ENCODE results near the gene PDE4D. TPM values are rescaled to one million over a fixed set of nuclear protein-coding genes. Genes with fewer than 3 reads are reported as not detected.
A peak's percentile ranks its signal among the peaks of the same experiment; 100 is the strongest.
"Not testable (repeated sequence)": the region's sequence is repeated elsewhere in the genome, so short reads cannot be mapped to it uniquely, and the experiment has no call there.

PDE4D gene
- total and polyA plus RNA-seq, 8 donors, result 1.5 to 7.1 (median 3.1) TPM

- FAIRE-seq (no peak), DNase-seq (no peak), ATAC-seq (no peak)
- H3K9me3 ChIP-seq, result no peaks in the 10 kb centered on the region
- H3K36me3 ChIP-seq, result no peaks in the 10 kb centered on the region
- intact Hi-C loops (cut with DNase I), result loop anchor here in 1 of 3 donors (10.0 kb wide), 1 partner anchor 162 kb away; no protein-coding TSS in a partner anchor
- WGBS, 2 donors, result 77 to 83% methylated on average over 4 of the region's 4 CpGs
- TF ChIP-seq CTCF (IDR thresholded peaks at IDR 0.05), result no peak
- H3K4me1 ChIP-seq, result peaks cover 0 to 6% (median 5%) of the 10 kb centered on the region in 3 donors
- no peak overlapping the region for H3K27ac ChIP-seq
- H3K4me3 ChIP-seq, result no peak overlapping the region
- no peaks in the 10 kb centered on the region for H3K27me3 ChIP-seq
Observed at GRCh38 chr5:59666440-59667068, 227.0 kb downstream of the PDE4D start.

GRCh38 chr5:59665832-59666203 lies 227.7 kb downstream of the PDE4D start:
- H3K27ac ChIP-seq, FAIRE-seq, H3K27me3 ChIP-seq, H3K4me3 ChIP-seq, ATAC-seq, H3K36me3 ChIP-seq, DNase-seq, H3K9me3 ChIP-seq, H3K4me1 ChIP-seq: not testable (repeated sequence)
- 93 to 94% methylated on average over 7 of the region's 7 CpGs for WGBS, 2 donors
- intact Hi-C loops (cut with DNase I), result loop anchor here in 1 of 3 donors (10.0 kb wide), 1 partner anchor 161 kb away; no protein-coding TSS in a partner anchor

- no peak for TF ChIP-seq CTCF (IDR thresholded peaks at IDR 0.05)
- intact Hi-C loops (cut with DNase I), result loop anchor here in 1 of 3 donors (10.0 kb wide), 1 partner anchor 160 kb away; no protein-coding TSS in a partner anchor
- H3K9me3 ChIP-seq, result no peaks in the 10 kb centered on the region
- DNase-seq, result no peak
- H3K27ac ChIP-seq, result no peak overlapping the region
- ATAC-seq, result peak in 2 of 4 donors; percentile 41 to 44
- no peaks in the 10 kb centered on the region for H3K27me3 ChIP-seq
- H3K36me3 ChIP-seq, result no peaks in the 10 kb centered on the region
- no peak for FAIRE-seq
- no peak overlapping the region for H3K4me3 ChIP-seq
- H3K4me1 ChIP-seq, result peaks cover 0 to 6% (median 6%) of the 10 kb centered on the region in 3 donors
Observed at GRCh38 chr5:59665086-59665831, 228.3 kb downstream of the PDE4D start.

- no peak overlapping the region for H3K27ac ChIP-seq
- FAIRE-seq, result peak; percentile 39
- peaks cover 0 to 6% (median 6%) of the 10 kb centered on the region in 3 donors for H3K4me1 ChIP-seq
- H3K4me3 ChIP-seq, result no peak overlapping the region
- no peaks in the 10 kb centered on the region for H3K36me3 ChIP-seq
- 56 to 63% methylated on average over 4 of the region's 4 CpGs for WGBS, 2 donors
- DNase-seq, result no peak
- intact Hi-C loops (cut with DNase I), result loop anchor here in 1 of 3 donors (10.0 kb wide), 1 partner anchor 157 kb away; no protein-coding TSS in a partner anchor
- no peaks in the 10 kb centered on the region for H3K9me3 ChIP-seq
- no peak for TF ChIP-seq CTCF (IDR thresholded peaks at IDR 0.05)
- no peaks in the 10 kb centered on the region for H3K27me3 ChIP-seq
- ATAC-seq, result peak in 3 of 4 donors; percentile 25 to 45 (median 30)
Observed at GRCh38 chr5:59661954-59662615, 231.4 kb downstream of the PDE4D start.

GRCh38 chr5:59661311-59661710 lies 232.2 kb downstream of the PDE4D start:
- H3K4me3 ChIP-seq, result no peak overlapping the region
- H3K27ac ChIP-seq, result no peak overlapping the region
- 93 to 97% methylated on average over 1 of the region's 1 CpG for WGBS, 2 donors
- ATAC-seq (no peak), FAIRE-seq (no peak), DNase-seq (no peak)
- no peaks in the 10 kb centered on the region for H3K27me3 ChIP-seq
- peaks cover 0 to 6% (median 6%) of the 10 kb centered on the region in 3 donors for H3K4me1 ChIP-seq
- intact Hi-C loops (cut with DNase I), result loop anchor here in 1 of 3 donors (10.0 kb wide), 1 partner anchor 157 kb away; no protein-coding TSS in a partner anchor
- H3K36me3 ChIP-seq, result no peaks in the 10 kb centered on the region
- H3K9me3 ChIP-seq, result no peaks in the 10 kb centered on the region
- no peak for TF ChIP-seq CTCF (IDR thresholded peaks at IDR 0.05)

All from pancreas (tissue), 10 donors.